ENCODE measurements around the gene DNAJC13.
A peak's percentile ranks its signal among the peaks of the same experiment; 100 is the strongest.
"Not testable (repeated sequence)": the region's sequence is repeated elsewhere in the genome, so short reads cannot be mapped to it uniquely, and the experiment has no call there.

The DNAJC13 gene, protein sequence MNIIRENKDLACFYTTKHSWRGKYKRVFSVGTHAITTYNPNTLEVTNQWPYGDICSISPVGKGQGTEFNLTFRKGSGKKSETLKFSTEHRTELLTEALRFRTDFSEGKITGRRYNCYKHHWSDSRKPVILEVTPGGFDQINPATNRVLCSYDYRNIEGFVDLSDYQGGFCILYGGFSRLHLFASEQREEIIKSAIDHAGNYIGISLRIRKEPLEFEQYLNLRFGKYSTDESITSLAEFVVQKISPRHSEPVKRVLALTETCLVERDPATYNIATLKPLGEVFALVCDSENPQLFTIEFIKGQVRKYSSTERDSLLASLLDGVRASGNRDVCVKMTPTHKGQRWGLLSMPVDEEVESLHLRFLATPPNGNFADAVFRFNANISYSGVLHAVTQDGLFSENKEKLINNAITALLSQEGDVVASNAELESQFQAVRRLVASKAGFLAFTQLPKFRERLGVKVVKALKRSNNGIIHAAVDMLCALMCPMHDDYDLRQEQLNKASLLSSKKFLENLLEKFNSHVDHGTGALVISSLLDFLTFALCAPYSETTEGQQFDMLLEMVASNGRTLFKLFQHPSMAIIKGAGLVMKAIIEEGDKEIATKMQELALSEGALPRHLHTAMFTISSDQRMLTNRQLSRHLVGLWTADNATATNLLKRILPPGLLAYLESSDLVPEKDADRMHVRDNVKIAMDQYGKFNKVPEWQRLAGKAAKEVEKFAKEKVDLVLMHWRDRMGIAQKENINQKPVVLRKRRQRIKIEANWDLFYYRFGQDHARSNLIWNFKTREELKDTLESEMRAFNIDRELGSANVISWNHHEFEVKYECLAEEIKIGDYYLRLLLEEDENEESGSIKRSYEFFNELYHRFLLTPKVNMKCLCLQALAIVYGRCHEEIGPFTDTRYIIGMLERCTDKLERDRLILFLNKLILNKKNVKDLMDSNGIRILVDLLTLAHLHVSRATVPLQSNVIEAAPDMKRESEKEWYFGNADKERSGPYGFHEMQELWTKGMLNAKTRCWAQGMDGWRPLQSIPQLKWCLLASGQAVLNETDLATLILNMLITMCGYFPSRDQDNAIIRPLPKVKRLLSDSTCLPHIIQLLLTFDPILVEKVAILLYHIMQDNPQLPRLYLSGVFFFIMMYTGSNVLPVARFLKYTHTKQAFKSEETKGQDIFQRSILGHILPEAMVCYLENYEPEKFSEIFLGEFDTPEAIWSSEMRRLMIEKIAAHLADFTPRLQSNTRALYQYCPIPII (N-terminal part only)

GRCh38 chr3:132416807-132417694 lies at the start of gene DNAJC13:
Gene DNAJC13, plus strand, starts transcription at chr3:132417502. Its CDS starts 17,049 bp downstream, at chr3:132434551.
- peak; percentile 97 for DNase-seq (ENCODE audit: low spot score)

DNA sequence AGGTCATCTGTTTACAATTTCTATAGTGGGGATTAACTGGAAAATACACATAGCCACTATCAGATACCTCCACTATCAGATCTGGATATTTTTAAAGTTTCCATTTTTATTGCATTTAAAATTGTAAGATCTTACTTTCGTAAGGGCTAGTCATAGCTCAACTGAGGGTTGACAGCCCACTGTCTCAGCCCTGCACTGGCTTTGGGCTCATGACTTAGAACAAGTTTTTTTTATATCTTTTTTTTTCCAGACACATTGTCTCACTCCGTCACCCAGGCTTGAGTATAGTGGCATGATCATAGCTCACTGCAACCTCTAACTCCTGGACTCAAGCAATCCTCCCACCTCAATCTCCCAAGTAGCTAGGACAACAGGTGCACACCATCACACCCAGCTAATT lies 48.8 kb upstream of the DNAJC13 start:
- no peak for DNase-seq (ENCODE audit: low spot score)

GRCh38 chr3:132368962-132369361 lies 48.3 kb upstream of the DNAJC13 start:
- DNase-seq (ENCODE audit: low spot score) = no peak

- DNase-seq (ENCODE audit: low spot score) = not testable (repeated sequence)
These were observed 40.4 kb upstream of the DNAJC13 start for GRCh38 chr3:132376945-132377354.

DNA sequence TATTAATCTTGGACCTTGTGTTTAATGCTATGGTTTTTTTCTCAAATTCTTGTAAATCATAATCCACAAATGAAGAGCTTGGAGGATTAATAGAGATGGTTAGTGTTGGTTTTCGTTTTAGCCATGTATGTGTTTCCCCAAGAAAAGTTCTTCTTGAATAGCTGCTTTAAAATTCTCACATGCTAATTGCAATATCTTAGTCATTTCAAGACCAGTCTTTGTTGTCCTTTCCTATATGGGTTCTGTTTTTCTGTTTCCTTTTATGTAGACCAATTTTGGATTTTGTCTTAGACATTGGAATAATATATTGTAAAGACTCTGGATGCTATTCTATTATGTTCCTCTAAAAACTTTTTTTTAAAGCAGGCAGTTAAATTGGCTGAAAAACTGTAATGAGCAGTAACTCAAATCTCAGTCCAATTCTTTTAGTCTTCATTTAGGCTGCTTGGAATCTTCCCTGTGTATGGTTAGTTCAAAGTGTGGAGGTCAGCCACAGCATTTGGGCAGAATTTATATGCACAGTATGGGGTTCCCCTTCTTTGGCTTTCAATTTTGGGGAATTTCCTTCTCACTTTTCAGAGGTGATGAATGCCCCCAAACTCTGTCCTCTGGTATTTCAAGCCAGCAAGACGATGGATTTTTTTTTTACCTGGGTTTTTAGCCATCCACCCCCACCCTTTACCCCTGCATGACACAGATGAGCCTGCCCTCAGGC lies 39.1 kb upstream of the DNAJC13 start:
- no peak for DNase-seq (ENCODE audit: low spot score)

GRCh38 chr3:132378846-132379245 lies 38.5 kb upstream of the DNAJC13 start:
- DNase-seq (ENCODE audit: low spot score) = no peak

DNA sequence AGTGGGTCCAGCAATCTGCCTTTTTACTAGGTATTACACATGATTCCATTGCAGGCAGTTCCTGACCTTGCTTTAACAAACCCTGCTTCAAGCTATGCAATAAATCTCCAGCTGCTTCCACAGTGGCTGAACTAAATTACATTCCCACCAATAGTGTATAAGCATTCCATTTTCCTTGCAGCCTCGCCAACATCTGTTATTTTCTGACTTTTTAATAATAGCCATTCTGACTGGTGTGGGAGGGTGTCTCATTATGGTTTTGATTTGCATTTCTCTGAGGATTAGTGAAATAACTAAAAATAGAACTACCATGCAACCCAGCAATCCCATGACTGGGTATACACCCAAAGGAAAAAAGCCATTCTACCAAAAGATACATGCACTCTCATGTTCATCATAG lies 36.4 kb upstream of the DNAJC13 start:
- DNase-seq (ENCODE audit: low spot score) = no peak

GRCh38 chr3:132381348-132381944 lies 35.9 kb upstream of the DNAJC13 start:
- no peak for DNase-seq (ENCODE audit: low spot score)

DNA sequence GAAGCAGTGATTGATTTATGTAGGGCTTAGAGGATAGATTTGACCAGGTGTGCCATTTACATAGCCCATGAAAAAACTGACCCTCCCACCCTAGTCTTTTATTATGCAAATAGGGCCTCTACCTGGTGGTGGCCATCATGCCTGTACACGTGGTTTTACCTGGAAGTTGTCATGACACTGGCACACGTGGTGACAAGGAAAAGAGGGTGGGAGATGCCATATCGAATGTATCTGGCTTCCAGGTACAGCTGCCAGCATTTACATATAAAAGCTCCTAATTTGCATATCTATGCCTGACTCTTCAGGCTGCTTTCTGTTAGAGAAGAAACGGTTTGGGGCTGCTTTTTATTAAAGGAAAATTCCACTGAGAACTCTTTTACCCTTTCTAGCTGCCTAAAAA lies 35.0 kb upstream of the DNAJC13 start:
- DNase-seq (ENCODE audit: low spot score) = no peak

DNA sequence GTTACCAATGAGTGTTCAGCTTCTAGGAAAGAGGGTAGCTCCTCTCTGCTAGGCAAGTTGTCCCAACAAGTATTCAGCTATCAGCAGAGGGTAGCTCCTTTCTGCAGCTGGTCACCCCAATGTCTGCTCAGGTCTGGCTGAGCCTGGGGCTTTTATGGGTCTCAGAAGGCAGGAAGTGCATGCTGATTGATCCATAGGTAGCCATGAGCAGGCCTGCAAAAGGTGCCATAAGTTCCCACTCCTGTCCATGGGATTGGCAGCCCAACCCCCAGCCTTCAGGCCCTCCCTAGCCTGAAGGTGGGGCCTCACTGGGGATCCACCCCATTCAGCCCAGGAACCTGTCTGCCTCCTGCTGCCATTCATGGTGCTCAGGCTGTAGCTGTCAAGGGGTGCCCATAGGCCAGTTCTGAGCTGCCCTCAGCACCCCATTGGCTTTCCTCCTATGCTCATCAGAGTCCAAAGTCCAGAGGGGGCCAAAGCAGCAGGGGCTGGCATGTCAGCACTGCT lies 34.6 kb upstream of the DNAJC13 start:
- DNase-seq (ENCODE audit: low spot score) = no peak

DNA sequence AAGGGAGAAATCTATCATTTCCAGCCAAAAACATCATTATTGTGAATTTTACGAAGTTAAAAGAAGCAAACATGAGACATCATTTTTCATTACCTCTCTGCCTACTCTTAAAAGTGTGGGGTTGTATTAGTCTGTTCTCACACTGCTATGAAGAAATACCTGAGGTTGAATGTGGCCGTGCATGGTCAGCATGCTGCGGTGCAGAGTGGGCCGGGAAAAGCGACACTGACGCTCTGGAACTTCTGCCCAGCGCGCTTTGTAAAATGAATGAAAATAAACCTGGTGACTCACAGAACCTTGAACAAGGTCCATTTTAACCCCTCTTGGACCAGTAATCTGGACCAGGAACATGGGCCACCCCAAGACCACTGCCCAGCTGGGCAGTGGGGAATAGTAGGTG lies 31.0 kb upstream of the DNAJC13 start:
- DNase-seq (ENCODE audit: low spot score) = no peak

DNA sequence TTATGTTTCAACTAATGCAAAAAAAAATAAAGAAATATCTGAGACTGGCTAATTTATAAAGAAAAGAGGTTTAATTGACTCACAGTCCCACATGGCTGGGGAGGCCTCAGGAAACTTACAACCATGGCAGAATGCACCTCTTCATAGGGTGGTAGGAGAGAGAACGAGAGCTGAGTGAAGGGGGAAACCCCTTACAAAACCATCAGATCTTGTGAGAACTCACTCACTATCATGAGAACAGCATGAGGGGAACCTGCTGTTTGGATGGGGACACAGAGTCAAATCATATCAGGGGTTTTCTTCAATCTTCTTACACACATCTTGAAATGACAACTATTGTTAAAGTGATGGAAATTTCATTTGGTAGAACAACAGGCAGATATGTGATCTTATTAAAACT lies 24.6 kb upstream of the DNAJC13 start:
- not testable (repeated sequence) for DNase-seq (ENCODE audit: low spot score)

GRCh38 chr3:132394320-132394719 lies 23.0 kb upstream of the DNAJC13 start:
- no peak for DNase-seq (ENCODE audit: low spot score)

GRCh38 chr3:132395126-132395525 lies 22.2 kb upstream of the DNAJC13 start:
- no peak for DNase-seq (ENCODE audit: low spot score)

DNA sequence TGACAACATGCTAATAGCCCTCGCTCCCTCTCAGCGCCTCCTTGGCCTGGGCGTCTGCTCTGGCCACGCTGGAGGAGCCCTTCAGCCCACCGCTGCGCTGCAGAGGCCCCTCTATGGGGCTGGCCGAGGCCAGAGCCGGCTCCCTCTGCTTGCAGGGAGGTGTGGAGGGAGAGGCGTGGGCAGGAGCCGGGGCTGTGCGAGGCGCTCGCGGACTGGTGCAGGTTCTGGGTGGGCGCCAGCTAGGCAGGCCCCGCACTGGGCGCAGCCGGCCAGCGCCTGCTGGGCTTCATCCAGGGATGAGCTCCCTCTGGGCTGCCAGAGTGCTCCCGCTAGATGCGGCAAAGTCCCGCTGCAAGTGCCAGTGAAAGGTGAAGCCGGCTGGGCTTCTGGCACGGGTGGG lies 21.0 kb upstream of the DNAJC13 start:
- DNase-seq (ENCODE audit: low spot score) = no peak

- DNase-seq (ENCODE audit: low spot score) = not testable (repeated sequence)
These were observed 20.5 kb upstream of the DNAJC13 start for GRCh38 chr3:132396776-132397175.

GRCh38 chr3:132399054-132399929 lies 18.0 kb upstream of the DNAJC13 start:
- DNase-seq (ENCODE audit: low spot score) = peak; percentile 42

DNA sequence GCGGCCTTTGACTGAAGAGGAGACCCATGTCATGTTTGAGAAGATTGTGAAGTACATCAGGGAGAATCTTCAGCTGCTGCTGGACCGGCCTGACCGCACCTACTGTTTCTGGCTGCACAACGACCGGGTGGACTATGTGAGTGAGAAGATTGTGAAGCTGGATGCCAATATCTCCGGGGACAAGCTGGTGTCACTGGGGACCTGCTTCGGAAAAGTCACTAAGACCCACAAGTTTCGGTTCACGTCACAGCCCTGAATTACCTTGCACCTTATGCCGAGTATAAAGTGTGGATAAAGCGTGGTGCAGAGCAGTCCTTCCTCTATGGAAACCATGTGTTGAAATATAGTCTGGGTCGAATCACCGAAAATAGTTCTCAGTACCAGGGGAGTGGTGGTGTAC lies 16.0 kb upstream of the DNAJC13 start:
- no peak for DNase-seq (ENCODE audit: low spot score)

GRCh38 chr3:132404276-132404675 lies 13.0 kb upstream of the DNAJC13 start:
- DNase-seq (ENCODE audit: low spot score) = no peak
